HG03571 (cell line): ENCODE data around the gene GPR31.

Experiments used
- ATAC-seq: cut with Tn5 transposase; IDR thresholded peaks from one replicate; pipeline ENCODE4 v1.9.1; 2021; ENCODE audit not compliant: unreplicated experiment

GPR31 gene

DNA sequence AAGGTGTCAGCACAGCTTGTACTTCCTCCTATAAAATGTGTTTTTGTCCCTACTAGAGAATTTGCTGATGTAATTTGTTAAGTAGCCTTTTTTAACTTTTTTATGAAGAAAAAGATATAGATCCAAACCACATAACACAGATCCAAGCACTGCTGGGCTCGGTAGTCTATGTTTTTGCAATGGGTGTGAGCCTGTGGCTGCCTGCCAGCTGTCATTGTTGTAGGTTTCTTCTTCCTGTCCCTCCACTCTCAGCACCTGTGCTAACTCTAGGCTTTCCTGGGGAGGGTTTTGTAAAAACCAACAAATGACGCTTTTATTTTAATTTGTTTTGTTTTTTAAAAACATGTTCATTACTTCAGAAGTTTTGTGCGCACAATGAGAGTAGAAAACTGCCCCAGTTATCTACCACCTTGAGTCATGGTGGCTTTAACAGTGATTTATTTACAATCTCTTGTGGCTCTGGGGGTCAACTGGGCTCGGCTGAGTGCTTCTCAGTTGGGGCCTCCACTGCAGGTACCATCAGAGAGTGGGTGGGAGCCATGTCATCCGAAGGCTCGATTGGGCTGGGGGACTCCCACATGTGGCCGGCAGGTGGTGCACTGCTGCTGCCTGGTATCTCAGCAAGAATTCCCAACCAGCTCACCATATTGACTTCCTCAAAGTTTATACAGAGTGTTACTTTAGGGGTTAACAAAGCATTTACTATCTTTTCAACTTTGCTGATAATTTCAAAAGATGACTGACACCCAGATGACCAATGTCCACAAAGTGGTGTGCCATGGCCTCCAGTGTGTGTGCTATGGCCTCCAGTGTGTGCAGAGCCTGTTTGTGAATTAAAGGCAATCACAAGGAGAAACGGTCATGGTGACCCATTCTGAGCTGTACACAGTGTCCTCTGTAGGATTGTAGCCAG lies 37.9 kb downstream of the GPR31 start:
- ATAC-seq: no peak

DNA sequence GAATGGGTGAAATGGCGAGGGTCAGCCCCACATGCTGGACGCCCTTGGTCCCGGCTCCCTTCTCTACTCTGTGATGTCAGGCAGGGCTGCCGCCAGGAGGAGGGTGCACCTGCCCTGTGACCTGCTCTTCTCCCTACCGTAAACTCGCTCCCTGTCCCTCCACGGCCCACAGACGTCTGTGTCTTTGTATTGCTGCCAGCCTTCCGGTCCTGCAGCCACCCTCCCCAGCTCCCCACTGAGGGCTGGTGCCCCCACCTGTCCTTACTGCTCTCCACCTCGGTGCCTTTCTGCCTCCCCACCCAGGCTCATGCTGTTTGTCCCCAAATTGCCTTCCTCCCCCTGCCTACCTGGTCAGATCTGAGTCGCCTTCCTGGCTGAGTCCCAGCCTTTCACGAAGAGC lies 38.9 kb downstream of the GPR31 start:
- no peak for ATAC-seq

DNA sequence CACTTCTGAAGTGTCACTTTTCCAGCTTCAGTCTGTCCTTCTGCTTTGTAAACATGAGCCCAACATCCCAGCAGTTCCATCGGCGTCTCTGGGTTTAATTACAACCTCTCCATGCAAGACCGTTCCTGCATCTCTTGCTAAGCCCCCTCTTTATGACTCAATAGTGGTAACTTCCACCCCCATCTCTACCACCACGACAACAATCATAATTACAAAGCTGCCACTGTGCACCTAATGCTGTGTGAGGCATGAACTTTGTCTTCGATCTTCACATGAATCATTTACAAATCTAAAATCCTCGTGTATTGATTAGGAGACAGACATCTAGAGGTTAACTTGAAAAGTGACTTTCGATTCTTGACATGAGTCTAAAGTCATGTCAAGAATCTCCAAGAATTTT lies 39.8 kb downstream of the GPR31 start:
- ATAC-seq: no peak

DNA sequence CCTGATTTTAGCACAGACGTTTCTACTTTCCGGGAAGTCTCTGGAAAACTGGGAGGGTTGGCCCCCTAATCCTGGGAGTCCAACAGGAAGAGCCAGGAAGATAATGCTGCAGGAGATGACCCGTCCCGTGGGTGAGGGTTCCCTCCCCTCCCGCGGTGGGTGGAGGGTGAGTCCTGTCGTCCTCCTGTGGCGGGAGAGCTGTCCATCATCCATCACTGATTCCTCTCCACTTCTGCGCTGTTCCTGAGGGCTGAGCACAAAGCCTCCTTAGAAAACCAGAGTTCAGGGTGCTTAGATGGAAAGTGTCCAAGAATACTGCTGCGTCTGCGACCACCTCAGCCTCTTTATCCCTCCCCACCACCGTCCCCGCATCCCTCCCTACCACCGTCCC lies 40.9 kb downstream of the GPR31 start:
- ATAC-seq: no peak

DNA sequence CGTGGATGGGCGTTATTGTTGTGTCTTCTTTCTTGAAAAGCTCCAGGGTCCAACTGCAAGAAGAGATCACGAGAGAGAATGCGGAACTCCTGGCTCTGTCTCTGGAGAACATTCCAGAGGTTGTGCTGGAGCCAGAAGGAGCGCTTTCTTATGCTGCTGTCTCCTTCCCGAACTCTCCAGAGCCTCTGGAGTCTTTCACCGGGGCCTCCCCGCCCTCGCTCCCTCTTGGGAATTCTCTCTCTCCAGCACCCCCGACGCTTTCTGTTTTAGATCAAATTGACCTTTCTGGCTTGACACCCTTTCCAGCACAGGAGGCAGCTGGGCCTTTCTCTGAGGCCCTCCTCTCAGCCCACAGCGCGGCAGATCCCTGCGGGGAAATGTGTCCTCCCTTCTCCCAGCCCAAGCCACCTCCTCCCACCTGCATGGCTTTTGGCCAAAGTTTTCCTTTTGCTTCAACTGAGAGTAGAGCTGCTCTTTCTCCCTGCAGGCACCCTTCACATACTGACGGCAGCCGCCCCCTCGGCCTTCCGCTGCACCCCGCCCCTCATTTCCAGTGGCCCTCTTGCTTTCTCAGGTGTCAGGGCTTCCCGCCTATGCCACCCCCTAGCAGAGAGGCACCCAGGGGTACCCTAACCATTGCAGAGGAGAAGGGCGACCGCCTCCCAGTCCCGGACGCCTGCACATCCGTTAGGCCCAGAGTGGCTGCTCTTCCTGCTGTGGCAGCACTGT lies 41.5 kb downstream of the GPR31 start:
- no peak for ATAC-seq

DNA sequence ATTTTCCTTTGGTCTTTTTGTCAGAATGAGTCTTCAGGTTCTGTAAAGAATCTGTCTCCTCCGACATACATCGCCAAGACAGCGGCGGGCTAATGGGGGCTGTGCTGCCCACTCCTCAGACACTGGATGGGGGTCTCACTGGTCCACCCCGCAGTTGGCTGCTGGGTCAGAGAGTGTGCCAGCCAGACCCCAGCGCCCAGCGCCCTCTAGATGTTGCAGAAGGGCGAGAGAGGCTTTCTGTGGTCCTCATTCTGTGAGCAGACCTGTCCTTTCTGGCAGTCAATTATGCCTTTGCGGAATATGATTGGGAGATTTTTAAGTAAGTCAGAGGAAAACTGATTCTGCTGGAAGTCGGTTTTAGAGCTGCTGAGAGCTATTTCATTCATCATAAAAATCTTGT lies 42.7 kb downstream of the GPR31 start:
- no peak for ATAC-seq

DNA sequence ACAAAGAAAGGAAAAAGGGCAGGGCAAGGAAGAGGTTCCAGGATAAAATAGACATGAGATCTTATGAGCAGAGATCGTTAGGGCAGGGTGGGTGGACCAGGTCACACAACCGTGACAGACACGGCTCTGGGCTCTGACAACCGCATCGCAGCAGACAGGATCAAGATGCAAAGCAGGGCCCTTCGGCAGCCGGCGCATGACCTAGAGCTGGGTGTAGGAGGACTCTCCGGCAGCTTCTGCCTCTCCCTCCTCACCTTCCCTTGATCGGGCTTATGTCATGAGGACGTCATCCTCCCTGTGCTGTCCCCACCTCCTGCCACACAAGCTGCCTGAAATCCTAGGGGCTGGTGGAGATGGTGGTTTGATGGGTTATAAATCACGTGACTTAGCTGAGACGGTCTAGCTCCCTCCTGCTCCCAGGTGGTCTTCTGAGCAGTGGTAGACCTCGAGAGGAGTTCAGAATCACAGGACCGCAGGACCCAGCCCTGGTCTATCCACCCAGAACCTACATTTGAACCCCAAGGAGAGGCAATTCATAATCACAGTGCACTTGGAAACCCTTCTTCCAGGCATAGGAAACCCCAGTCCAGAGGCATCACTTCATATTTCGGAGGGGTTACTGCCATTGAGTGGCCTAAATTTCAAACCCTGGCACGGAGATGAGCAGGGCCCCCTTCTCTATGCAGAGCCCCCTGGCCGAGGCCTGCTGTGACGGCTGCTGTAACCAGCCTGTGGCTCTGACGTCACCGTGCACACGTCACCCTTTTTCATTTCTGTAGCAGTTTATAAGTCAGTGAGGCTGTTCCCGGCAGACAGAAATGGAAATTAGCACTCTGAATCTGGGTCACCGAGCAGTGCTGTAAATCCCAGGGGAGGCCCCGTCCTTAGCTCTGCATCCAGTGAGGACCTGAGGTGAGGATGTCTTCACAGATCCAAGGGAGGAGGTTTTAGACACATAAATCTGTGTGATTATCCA lies 43.6 kb downstream of the GPR31 start:
- peak; percentile 85 for ATAC-seq

DNA sequence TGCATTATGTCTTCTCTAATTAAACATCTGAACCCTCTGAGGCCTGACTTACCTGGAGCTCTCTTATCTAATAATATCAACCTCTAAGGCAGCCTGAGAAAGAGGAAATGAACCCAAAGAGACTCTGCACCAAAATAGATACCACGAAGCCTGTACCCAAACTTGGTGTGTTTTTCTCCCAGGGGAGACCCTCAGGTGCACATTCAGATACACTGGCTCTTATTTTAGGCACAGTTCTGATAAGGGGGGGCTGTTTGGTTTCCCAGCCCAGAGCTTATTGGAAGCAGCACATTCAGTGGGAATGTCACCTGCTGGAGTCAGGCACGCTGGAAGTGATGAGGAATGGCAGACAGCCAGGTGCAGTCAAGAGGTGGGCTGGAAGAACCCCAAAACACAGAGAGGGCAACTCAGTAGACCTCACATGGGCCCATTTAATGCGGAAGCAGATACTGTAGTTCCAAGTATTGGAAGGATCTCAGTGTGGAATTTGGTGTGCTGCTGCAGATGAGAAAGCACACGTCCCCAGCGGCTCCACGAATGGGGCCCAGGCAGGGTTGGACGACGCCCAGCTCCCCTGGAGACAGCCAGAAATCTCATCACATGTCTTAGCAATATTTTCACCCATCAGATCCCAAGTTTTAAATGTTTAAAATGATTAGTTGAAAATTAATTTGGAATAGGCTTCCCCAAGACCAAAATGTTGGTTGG lies 44.6 kb downstream of the GPR31 start:
- peak; percentile 46 for ATAC-seq

DNA sequence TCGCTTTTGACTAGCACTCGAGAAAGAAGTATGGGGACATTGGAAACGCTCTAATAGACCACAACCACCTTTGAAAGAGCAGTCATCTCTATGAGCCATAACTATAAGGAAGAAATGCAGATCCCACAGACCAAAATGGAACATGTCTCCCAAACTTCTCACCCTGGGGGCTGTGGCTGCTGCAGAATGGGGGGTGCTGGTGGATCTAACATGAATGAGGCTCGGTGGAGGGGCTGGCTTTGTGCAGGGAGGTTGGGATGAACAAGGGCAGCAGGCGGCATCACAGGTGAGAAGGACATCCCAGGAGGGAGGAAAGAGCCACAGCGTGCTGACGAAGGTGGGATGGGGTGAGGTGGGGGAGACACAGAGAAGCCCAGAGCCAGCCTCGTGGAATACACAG lies 45.4 kb downstream of the GPR31 start:
- no peak for ATAC-seq

DNA sequence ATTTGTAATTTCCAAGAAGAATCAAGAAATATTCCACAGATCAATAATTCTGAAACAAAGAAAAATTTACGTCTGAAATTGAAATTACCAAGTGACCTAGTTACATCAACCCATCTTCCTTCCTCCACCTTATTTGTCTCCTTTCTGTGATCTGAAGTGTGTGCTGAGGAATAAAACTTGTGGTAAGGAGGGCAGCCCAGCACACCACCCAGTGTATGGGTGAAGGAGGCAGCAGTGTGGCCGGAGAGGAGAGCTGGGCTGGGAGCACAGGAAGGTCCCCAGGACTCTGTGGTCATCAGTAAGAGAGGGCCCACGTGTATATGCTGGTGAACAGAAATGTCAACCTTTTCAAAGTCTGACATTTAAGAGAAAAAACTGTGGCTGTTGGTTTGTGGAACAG lies 46.2 kb downstream of the GPR31 start:
- no peak for ATAC-seq

DNA sequence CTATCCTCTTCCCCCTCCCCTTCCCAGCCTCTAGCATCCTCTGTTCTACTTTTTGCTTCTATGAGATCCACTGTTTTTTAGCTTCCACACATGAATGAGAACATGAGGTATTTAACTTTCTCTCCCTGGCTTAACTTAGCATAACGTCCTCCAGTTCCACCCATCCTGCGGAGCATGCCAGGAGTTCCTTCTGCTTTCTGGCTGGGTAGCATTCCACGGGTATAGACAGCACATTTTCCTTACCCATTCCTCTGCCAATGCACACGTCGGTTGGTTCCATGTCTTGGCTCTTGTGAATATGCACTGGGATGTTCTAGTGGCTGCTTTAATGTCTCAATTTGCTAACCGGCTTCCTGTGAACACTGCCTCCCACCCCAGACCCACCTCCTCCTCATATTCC lies 48.1 kb downstream of the GPR31 start:
- ATAC-seq: no peak

DNA sequence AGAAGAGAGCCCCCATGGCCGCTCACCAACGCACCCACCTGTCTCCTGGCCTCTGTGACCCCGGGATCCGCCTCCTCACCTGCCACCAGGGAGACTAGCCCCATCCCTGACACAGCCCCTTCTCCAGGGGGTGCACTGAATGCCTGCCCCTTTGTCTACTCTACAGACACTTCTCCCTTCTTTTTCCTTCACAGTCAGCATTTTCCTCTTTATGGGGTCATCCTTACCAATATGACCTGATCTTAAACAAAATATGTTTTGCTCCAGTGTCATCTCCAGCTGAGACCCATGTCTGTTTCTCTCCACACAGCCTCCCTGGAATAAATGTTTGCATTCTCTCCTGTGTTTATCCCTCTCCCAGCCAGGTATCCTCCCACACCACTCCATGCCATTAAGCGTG lies 49.5 kb downstream of the GPR31 start:
- no peak for ATAC-seq

DNA sequence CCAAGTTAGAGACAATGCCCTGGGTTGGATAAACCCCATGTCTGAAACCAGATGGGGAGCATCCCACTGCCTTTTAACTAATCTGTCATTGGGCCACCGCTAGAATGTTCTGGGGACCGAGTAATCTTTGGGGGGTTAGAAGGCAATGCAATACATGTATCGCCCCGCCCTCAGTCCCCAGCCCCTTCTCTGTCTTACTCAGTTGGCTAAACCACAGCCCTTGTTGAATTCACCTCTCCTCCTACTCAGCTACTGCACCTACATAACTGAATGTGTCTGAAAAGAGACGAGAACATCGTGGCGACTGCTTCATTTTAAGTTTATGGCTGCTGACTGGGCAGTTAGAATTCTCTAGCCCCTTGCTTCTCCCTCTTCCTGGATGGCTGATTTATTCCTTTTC lies 50.0 kb downstream of the GPR31 start:
- ATAC-seq: no peak

DNA sequence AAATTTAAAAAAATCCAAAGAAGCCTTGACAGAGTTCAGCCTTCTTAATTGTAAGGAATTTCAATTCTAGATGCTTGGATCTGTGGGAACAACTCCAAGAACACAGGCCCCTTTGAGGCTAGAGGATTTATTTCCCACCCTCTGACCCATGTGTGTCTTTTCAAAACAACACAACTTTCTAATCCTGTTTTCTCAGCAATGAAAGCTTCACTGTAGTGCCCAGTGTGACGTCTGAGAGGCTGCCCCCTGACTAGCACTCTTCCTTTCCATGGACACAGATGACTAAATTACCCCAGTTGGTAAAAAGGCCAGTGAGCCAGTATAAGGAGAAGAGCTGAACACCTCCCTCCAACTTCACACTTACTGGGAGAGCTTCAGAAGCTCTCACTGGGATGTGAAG lies 51.4 kb downstream of the GPR31 start:
- no peak for ATAC-seq
